Liver (tissue), 9 donors: Measurements from ENCODE around the gene PLSCR3. TPM values are rescaled to one million over a fixed set of nuclear protein-coding genes. Genes with fewer than 3 reads are reported as not detected.

Experiments used
- DNase-seq: peaks from one replicate; pipeline ENCODE4 v3.0.0-alpha.2; 2017; ENCODE audit warnings: low spot score
- H3K27ac ChIP-seq, 2 donors: one replicate each; pipeline ENCODE4 v1.7.0; 2013; ENCODE audit warnings: inconsistent platforms in 2 of 2, low read length in 2 of 2, control low read depth in 1 of 2, low read depth in 1 of 2, mild to moderate bottlenecking in 1 of 2
- H3K27me3 ChIP-seq, 4 donors: one replicate each; pipeline versions ENCODE4 v1.6.1 to v1.7.0; 2013; ENCODE audit warnings: low read length in 3 of 4, inconsistent platforms in 1 of 4, mild to moderate bottlenecking in 1 of 4, moderate library complexity in 1 of 4; ENCODE audit not compliant: control insufficient read depth in 4 of 4, insufficient read depth in 4 of 4
- H3K36me3 ChIP-seq, 4 donors: one replicate each; pipeline versions ENCODE4 v1.6.1 to v1.7.0; 2013; ENCODE audit warnings: low read length in 3 of 4, mild to moderate bottlenecking in 3 of 4, low read depth in 1 of 4, moderate library complexity in 1 of 4; ENCODE audit not compliant: control insufficient read depth in 4 of 4, insufficient read depth in 3 of 4
- H3K4me1 ChIP-seq, 4 donors: one replicate each; pipeline versions ENCODE4 v1.6.1 to v1.7.0; 2013; ENCODE audit warnings: low read length in 3 of 4, mild to moderate bottlenecking in 3 of 4, moderate library complexity in 1 of 4; ENCODE audit not compliant: control insufficient read depth in 4 of 4, insufficient read depth in 4 of 4
- H3K4me3 ChIP-seq, 3 donors: one replicate each; pipeline versions ENCODE4 v1.6.1 to v1.7.0; 2013; ENCODE audit warnings: low read length in 3 of 3, control low read depth in 1 of 3, low read depth in 1 of 3, mild to moderate bottlenecking in 1 of 3
- H3K9ac ChIP-seq, 2 donors: one replicate each; pipeline ENCODE4 v1.7.0; 2013; ENCODE audit warnings: low read length in 2 of 2, mild to moderate bottlenecking in 2 of 2, moderate library complexity in 2 of 2, control low read depth in 1 of 2, low read depth in 1 of 2
- H3K9me3 ChIP-seq, 4 donors: one replicate each; pipeline versions ENCODE4 v1.6.1 to v1.7.0; 2013; ENCODE audit warnings: low read length in 3 of 4; ENCODE audit not compliant: control insufficient read depth in 4 of 4
- EGR1 ChIP-seq, 2 donors: IDR thresholded peaks; 2 replicates each; pipeline ENCODE4 v1.6.1; 2016 to 2018; ENCODE audit warnings: antibody characterized with exemption in 2 of 2, low read depth in 2 of 2
- FOXA1 ChIP-seq: IDR thresholded peaks from 2 replicates; pipeline ENCODE4 v1.6.1; 2016; ENCODE audit warnings: antibody characterized with exemption
- FOXA2 ChIP-seq: IDR thresholded peaks from 2 replicates; pipeline ENCODE4 v1.6.1; 2016; ENCODE audit warnings: antibody characterized with exemption
- GABPA ChIP-seq, 2 donors: IDR thresholded peaks in 1 of 2; conservative IDR thresholded peaks in 1 of 2; 2 replicates each; pipeline ENCODE4 v1.6.1; 2016; ENCODE audit warnings: antibody characterized with exemption in 2 of 2, mild to moderate bottlenecking in 1 of 2, moderate library complexity in 1 of 2
- HNF4A ChIP-seq, 2 donors: conservative IDR thresholded peaks; 2 replicates each; pipeline ENCODE4 v1.6.1; 2016; ENCODE audit warnings: antibody characterized with exemption in 2 of 2, mild to moderate bottlenecking in 2 of 2
- HNF4G ChIP-seq: IDR thresholded peaks from 2 replicates; pipeline ENCODE4 v1.6.1; 2016; ENCODE audit warnings: antibody characterized with exemption
- JUND ChIP-seq, 2 donors: IDR thresholded peaks; 2 replicates each; pipeline ENCODE4 v1.6.1; 2016; ENCODE audit warnings: antibody characterized with exemption in 2 of 2
- NR2F2 ChIP-seq: IDR thresholded peaks from 2 replicates; pipeline ENCODE4 v1.6.1; 2016; ENCODE audit warnings: antibody characterized with exemption
- RAD21 ChIP-seq, 2 donors: IDR thresholded peaks; 2 replicates each; pipeline ENCODE4 v1.6.1; 2016; ENCODE audit warnings: antibody characterized with exemption in 2 of 2, mild to moderate bottlenecking in 2 of 2
- RXRA ChIP-seq, 2 donors: IDR thresholded peaks; 2 replicates each; pipeline ENCODE4 v1.6.1; 2017 to 2018; ENCODE audit warnings: antibody characterized with exemption in 2 of 2, mild to moderate bottlenecking in 1 of 2
- SP1 ChIP-seq: IDR thresholded peaks from 2 replicates; pipeline ENCODE4 v1.6.1; 2018; ENCODE audit warnings: antibody characterized with exemption, mild to moderate bottlenecking
- TAF1 ChIP-seq: conservative IDR thresholded peaks from 2 replicates; pipeline ENCODE4 v1.6.1; 2016; ENCODE audit warnings: antibody characterized with exemption, mild to moderate bottlenecking
- YY1 ChIP-seq: IDR thresholded peaks from 2 replicates; pipeline ENCODE4 v1.6.1; 2016; ENCODE audit warnings: antibody characterized with exemption, mild to moderate bottlenecking
- WGBS: extraction: QIAGEN DNeasy Blood & Tissue Kit; methylation state at CpG from one replicate; pipeline ENCODE4 v1.1.7; 2013; 5-methylcytosine and 5-hydroxymethylcytosine counted together
- polyA plus RNA-seq, 2 donors: library from polyadenylated mRNA; stranded (reverse) in 1 of 2; unstranded in 1 of 2; fragments of 200-250 nt in 1 of 2; fragments of >200 nt in 1 of 2; fragmentation: Nextera tagmentation in 1 of 2; extraction: Ambion mirVana in 1 of 2; gene quantifications; one replicate each; pipeline versions ENCODE4 v1.2.1 to v1.2.3, GENCODE V29; 2013 to 2015
- total RNA-seq, 2 donors: library from RNA; depleted of rRNA; stranded (reverse); fragments of >200 nt; gene quantifications; one replicate each; pipeline ENCODE4 v1.2.3, GENCODE V29; 2014
- TF ChIP-seq, protein P1 (sequence below): IDR thresholded peaks from 2 replicates; pipeline ENCODE4 v1.6.1; 2016; ENCODE audit warnings: antibody characterized with exemption
- TF ChIP-seq, protein P2 (sequence below): IDR thresholded peaks from 2 replicates; pipeline ENCODE4 v1.6.1; 2016; ENCODE audit warnings: antibody characterized with exemption
- TF ChIP-seq, protein P3 (sequence below): IDR thresholded peaks from 2 replicates; pipeline ENCODE4 v1.6.1; 2016; ENCODE audit warnings: antibody characterized with exemption, mild to moderate bottlenecking
- TF ChIP-seq, protein P4 (sequence below): IDR thresholded peaks from 2 replicates; pipeline ENCODE4 v1.6.1; 2016; ENCODE audit warnings: antibody characterized with exemption
- TF ChIP-seq, protein P5 (sequence below): fragments of 150-350 bp; IDR thresholded peaks from 2 replicates; pipeline ENCODE4 v1.5.1; 2017; ENCODE audit warnings: improper control_type of control experiment, low read depth, low read length; ENCODE audit not compliant: missing input control
- donor health status: healthy.
- donor health status: healthy.
- donor health status: healthy.
- donor health status: healthy.
- donor health status: healthy.

Gene PLSCR3
- total and polyA plus RNA-seq, 4 donors: 2.8 to 10.9 (median 4.1) TPM

DNA sequence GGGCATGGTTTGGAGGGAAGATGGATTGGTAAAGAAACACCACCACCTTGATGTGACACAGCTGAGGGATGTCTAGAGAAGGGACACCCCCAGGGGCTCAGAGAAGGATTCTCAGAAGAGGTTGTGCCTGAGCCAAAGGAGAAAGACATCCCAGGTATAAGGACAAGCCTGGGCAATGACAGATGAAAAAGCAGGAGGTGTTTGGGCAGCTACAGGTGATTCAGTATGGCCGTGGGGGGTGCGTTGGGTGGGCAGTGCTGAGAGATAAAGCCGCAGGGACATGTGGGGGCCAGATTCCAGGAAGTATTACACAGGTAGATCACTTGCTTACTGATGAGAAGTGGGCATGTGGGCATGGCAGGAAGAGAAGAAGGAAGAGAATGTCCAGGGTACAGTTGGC, 32.4 kb downstream of the PLSCR3 start:
- H3K27ac ChIP-seq: no peak overlapping the region
- no peak for DNase-seq
- H3K27me3 ChIP-seq: no peaks in the 10 kb centered on the region
- no peak overlapping the region for H3K4me3 ChIP-seq
- no peaks in the 10 kb centered on the region for H3K9me3 ChIP-seq
- H3K36me3 ChIP-seq: no peaks in the 10 kb centered on the region
- 59% methylated on average over 3 of the region's 3 CpGs for WGBS
- no peak for TF ChIP-seq FOXA1
- no peak for TF ChIP-seq EGR1 (IDR thresholded peaks at IDR 0.05; ENCODE audit: low read depth in 2 of 2)
- no peak for TF ChIP-seq JUND (IDR thresholded peaks at IDR 0.05)
- TF ChIP-seq HNF4G: no peak
- TF ChIP-seq SP1: no peak
- TF ChIP-seq FOXA2: no peak
- TF ChIP-seq, protein P1, sequence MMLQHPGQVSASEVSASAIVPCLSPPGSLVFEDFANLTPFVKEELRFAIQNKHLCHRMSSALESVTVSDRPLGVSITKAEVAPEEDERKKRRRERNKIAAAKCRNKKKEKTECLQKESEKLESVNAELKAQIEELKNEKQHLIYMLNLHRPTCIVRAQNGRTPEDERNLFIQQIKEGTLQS: no peak
- TF ChIP-seq YY1: no peak
- TF ChIP-seq, protein P2, sequence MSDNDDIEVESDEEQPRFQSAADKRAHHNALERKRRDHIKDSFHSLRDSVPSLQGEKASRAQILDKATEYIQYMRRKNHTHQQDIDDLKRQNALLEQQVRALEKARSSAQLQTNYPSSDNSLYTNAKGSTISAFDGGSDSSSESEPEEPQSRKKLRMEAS: no peak
- TF ChIP-seq TAF1: no peak
- TF ChIP-seq GABPA (IDR thresholded peaks at IDR 0.05 in 1 of 2, conservative IDR thresholded peaks at IDR 0.05 in 1 of 2): no peak
- no peak for TF ChIP-seq RAD21 (IDR thresholded peaks at IDR 0.05)
- TF ChIP-seq HNF4A (conservative IDR thresholded peaks at IDR 0.05): no peak
- TF ChIP-seq, protein P3, sequence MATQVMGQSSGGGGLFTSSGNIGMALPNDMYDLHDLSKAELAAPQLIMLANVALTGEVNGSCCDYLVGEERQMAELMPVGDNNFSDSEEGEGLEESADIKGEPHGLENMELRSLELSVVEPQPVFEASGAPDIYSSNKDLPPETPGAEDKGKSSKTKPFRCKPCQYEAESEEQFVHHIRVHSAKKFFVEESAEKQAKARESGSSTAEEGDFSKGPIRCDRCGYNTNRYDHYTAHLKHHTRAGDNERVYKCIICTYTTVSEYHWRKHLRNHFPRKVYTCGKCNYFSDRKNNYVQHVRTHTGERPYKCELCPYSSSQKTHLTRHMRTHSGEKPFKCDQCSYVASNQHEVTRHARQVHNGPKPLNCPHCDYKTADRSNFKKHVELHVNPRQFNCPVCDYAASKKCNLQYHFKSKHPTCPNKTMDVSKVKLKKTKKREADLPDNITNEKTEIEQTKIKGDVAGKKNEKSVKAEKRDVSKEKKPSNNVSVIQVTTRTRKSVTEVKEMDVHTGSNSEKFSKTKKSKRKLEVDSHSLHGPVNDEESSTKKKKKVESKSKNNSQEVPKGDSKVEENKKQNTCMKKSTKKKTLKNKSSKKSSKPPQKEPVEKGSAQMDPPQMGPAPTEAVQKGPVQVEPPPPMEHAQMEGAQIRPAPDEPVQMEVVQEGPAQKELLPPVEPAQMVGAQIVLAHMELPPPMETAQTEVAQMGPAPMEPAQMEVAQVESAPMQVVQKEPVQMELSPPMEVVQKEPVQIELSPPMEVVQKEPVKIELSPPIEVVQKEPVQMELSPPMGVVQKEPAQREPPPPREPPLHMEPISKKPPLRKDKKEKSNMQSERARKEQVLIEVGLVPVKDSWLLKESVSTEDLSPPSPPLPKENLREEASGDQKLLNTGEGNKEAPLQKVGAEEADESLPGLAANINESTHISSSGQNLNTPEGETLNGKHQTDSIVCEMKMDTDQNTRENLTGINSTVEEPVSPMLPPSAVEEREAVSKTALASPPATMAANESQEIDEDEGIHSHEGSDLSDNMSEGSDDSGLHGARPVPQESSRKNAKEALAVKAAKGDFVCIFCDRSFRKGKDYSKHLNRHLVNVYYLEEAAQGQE: no peak
- TF ChIP-seq, protein P4, sequence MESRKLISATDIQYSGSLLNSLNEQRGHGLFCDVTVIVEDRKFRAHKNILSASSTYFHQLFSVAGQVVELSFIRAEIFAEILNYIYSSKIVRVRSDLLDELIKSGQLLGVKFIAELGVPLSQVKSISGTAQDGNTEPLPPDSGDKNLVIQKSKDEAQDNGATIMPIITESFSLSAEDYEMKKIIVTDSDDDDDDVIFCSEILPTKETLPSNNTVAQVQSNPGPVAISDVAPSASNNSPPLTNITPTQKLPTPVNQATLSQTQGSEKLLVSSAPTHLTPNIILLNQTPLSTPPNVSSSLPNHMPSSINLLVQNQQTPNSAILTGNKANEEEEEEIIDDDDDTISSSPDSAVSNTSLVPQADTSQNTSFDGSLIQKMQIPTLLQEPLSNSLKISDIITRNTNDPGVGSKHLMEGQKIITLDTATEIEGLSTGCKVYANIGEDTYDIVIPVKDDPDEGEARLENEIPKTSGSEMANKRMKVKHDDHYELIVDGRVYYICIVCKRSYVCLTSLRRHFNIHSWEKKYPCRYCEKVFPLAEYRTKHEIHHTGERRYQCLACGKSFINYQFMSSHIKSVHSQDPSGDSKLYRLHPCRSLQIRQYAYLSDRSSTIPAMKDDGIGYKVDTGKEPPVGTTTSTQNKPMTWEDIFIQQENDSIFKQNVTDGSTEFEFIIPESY: no peak
- TF ChIP-seq, protein P5, sequence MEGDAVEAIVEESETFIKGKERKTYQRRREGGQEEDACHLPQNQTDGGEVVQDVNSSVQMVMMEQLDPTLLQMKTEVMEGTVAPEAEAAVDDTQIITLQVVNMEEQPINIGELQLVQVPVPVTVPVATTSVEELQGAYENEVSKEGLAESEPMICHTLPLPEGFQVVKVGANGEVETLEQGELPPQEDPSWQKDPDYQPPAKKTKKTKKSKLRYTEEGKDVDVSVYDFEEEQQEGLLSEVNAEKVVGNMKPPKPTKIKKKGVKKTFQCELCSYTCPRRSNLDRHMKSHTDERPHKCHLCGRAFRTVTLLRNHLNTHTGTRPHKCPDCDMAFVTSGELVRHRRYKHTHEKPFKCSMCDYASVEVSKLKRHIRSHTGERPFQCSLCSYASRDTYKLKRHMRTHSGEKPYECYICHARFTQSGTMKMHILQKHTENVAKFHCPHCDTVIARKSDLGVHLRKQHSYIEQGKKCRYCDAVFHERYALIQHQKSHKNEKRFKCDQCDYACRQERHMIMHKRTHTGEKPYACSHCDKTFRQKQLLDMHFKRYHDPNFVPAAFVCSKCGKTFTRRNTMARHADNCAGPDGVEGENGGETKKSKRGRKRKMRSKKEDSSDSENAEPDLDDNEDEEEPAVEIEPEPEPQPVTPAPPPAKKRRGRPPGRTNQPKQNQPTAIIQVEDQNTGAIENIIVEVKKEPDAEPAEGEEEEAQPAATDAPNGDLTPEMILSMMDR: no peak
- no peak for TF ChIP-seq RXRA (IDR thresholded peaks at IDR 0.05)
- no peak overlapping the region for H3K9ac ChIP-seq
- no peaks in the 10 kb centered on the region for H3K4me1 ChIP-seq

DNA sequence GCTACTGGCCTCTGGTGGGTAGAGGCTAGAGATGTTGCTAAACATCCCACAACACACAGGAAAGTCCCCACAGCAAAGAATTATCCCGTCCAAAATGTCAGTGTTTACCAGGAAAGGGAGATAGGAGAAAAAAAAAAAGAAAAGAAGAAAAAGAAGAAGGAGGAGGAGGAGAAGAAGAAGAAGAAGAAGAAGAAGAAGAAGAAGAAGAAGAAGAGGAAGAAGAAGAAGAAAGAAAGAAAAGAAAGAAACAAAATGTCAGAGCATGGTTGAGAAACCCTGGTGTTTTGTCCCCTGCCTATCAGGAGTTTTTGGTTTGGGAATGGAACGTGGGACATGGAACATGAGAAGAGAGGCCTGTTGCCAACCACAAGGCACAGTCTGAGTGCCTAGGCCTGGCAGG, 36.9 kb downstream of the PLSCR3 start:
- Histone ChIP-seq H3K4me3 (no peak overlapping the region), H3K9me3 (no peaks in the 10 kb centered on the region), H3K36me3 (no peaks in the 10 kb centered on the region), H3K9ac (no peak overlapping the region), H3K27me3 (no peaks in the 10 kb centered on the region), H3K4me1 (peaks cover 4 to 13% (median 6%) of the 10 kb centered on the region in 4 donors), H3K27ac (no peak overlapping the region)
- WGBS: 76% methylated on average over 2 of the region's 2 CpGs
- no peak for DNase-seq
- no peak for TF ChIP-seq RAD21 (IDR thresholded peaks at IDR 0.05)
- TF ChIP-seq, protein P2: no peak
- no peak for TF ChIP-seq EGR1 (IDR thresholded peaks at IDR 0.05; ENCODE audit: low read depth in 2 of 2)
- no peak for TF ChIP-seq HNF4A (conservative IDR thresholded peaks at IDR 0.05)
- no peak for TF ChIP-seq JUND (IDR thresholded peaks at IDR 0.05)
- TF ChIP-seq YY1: no peak
- TF ChIP-seq, protein P5: no peak
- TF ChIP-seq FOXA1: no peak
- no peak for TF ChIP-seq NR2F2
- TF ChIP-seq, protein P3: no peak
- TF ChIP-seq HNF4G: no peak
- TF ChIP-seq RXRA (IDR thresholded peaks at IDR 0.05): no peak
- no peak for TF ChIP-seq SP1
